ENCODE results near the gene NAALADL2.

GRCh38 chr3:174822320-174822719 is 36.8 kb upstream of the NAALADL2 start:
- TF ChIP-seq CTCF (conservative IDR thresholded peaks at IDR 0.05 in 1 of 2, IDR thresholded peaks at IDR 0.05 in 1 of 2; ENCODE audit: low read depth in 1 of 2, low read length in 2 of 2) (no peak), EZH2 (IDR thresholded peaks at IDR 0.05; ENCODE audit: low read length, missing control alignments) (no peak)
